Neural cell (in vitro differentiated cells): ENCODE measurements around the gene PFN2. TPM values are rescaled to one million over a fixed set of nuclear protein-coding genes. Genes with fewer than 3 reads are reported as not detected.
"Not testable (repeated sequence)": the region's sequence is repeated elsewhere in the genome, so short reads cannot be mapped to it uniquely, and the experiment has no call there.

Experiments used
- H2AFZ ChIP-seq: fragments of 200-600, 300-800 bp; sonication (generic), shearing (Covaris generic); 2 replicates; pipeline ENCODE4 v1.6.0; 2014; ENCODE audit warnings: low read depth, mild to moderate bottlenecking, antibody characterized with exemption, low read length, moderate library complexity
- H3F3A ChIP-seq: fragments of 200-600 bp; shearing (Covaris generic); 2 replicates; pipeline ENCODE4 v1.6.1; 2016; ENCODE audit warnings: mild to moderate bottlenecking, moderate library complexity, mixed read lengths, antibody characterized with exemption, low read length; ENCODE audit not compliant: insufficient read depth, poor library complexity, severe bottlenecking
- H3K27ac ChIP-seq: fragments of 200-600, 300-800 bp; sonication (generic), shearing (Covaris generic); 2 replicates; pipeline ENCODE4 v1.5.1; 2014; ENCODE audit warnings: mild to moderate bottlenecking, low read length, moderate library complexity
- H3K27me3 ChIP-seq: fragments of 300-800, 200-600 bp; sonication (generic), shearing (Covaris generic); 2 replicates; pipeline ENCODE4 v1.6.0; 2014; ENCODE audit warnings: mild to moderate bottlenecking, low read depth, low read length, moderate library complexity; ENCODE audit not compliant: insufficient read depth
- H3K36me3 ChIP-seq: fragments of 300-800, 200-600 bp; sonication (generic), shearing (Covaris generic); 2 replicates; pipeline ENCODE4 v1.5.1; 2014; ENCODE audit warnings: mild to moderate bottlenecking, antibody characterized with exemption, low read length, moderate library complexity; ENCODE audit not compliant: insufficient read depth
- H3K4me2 ChIP-seq: fragments of 300-800, 200-600 bp; sonication (generic), shearing (Covaris generic); 2 replicates; pipeline ENCODE4 v1.6.0; 2014; ENCODE audit warnings: mild to moderate bottlenecking, low read length
- H3K4me3 ChIP-seq: fragments of 300-800, 200-600 bp; sonication (generic), shearing (Covaris generic); 2 replicates; pipeline ENCODE4 v1.5.1; 2014; ENCODE audit warnings: mild to moderate bottlenecking, low read length, moderate library complexity
- H3K79me2 ChIP-seq: fragments of 200-600 bp; shearing (Covaris generic); replicated peaks from 2 replicates; pipeline ENCODE4 v1.6.0; 2014; ENCODE audit warnings: mild to moderate bottlenecking, low read length, moderate library complexity; ENCODE audit not compliant: insufficient read depth
- H3K9ac ChIP-seq: fragments of 300-800, 200-600 bp; sonication (generic), shearing (Covaris generic); 2 replicates; pipeline ENCODE4 v1.6.1; 2016; ENCODE audit warnings: mild to moderate bottlenecking, low read length, mixed read lengths
- H3K9me2 ChIP-seq: fragments of 200-600 bp; shearing (Covaris generic); 2 replicates; pipeline ENCODE4 v1.6.1; 2016; ENCODE audit warnings: mild to moderate bottlenecking, low read length, mixed read lengths; ENCODE audit not compliant: insufficient read depth
- H3K9me3 ChIP-seq: fragments of 200-600, 300-800 bp; sonication (generic), shearing (Covaris generic); 2 replicates; pipeline ENCODE4 v1.6.1; 2016; ENCODE audit warnings: mild to moderate bottlenecking, mixed run types, low read length, moderate library complexity, mixed read lengths
- H4K20me1 ChIP-seq: fragments of 200-600 bp; shearing (Covaris generic); 2 replicates; pipeline ENCODE4 v1.6.1; 2016; ENCODE audit warnings: mild to moderate bottlenecking, mixed run types; ENCODE audit not compliant: insufficient read depth
- CTCF ChIP-seq: fragments of 450-650 bp; IDR thresholded peaks from 2 replicates; pipeline ENCODE4 v1.5.1; 2014; ENCODE audit warnings: antibody characterized with exemption, mild to moderate bottlenecking, moderate library complexity; ENCODE audit not compliant: poor library complexity, severe bottlenecking
- EP300 ChIP-seq: fragments of 450-650 bp; conservative IDR thresholded peaks from 2 replicates; pipeline ENCODE4 v1.6.1; 2014; ENCODE audit warnings: antibody characterized with exemption, mild to moderate bottlenecking, moderate library complexity; ENCODE audit not compliant: poor library complexity, severe bottlenecking
- EZH2 ChIP-seq: fragments of 200-600, 300-800 bp; shearing (Covaris generic), sonication (generic); IDR thresholded peaks from 2 replicates; pipeline ENCODE4 v1.6.1; 2014; ENCODE audit warnings: antibody characterized with exemption, low read length, borderline replicate concordance, mild to moderate bottlenecking; ENCODE audit not compliant: insufficient read depth, poor library complexity, severe bottlenecking
- MXI1 ChIP-seq: fragments of 450-650 bp; conservative IDR thresholded peaks from 2 replicates; pipeline ENCODE4 v1.6.1; 2014; ENCODE audit warnings: antibody characterized with exemption, mild to moderate bottlenecking; ENCODE audit not compliant: poor library complexity, severe bottlenecking
- POLR2AphosphoS5 ChIP-seq: IDR thresholded peaks from 2 replicates; pipeline ENCODE4 v1.6.1; 2012
- RAD21 ChIP-seq: fragments of 450-650 bp; conservative IDR thresholded peaks from 2 replicates; pipeline ENCODE4 v1.6.1; 2014; ENCODE audit warnings: antibody characterized with exemption, mild to moderate bottlenecking, moderate library complexity
- SMC3 ChIP-seq: fragments of 450-650 bp; conservative IDR thresholded peaks from 2 replicates; pipeline ENCODE4 v1.6.1; 2014; ENCODE audit warnings: antibody characterized with exemption, mild to moderate bottlenecking, moderate library complexity; ENCODE audit not compliant: poor library complexity
- TAF1 ChIP-seq: IDR thresholded peaks from 2 replicates; pipeline ENCODE4 v1.6.1; 2012; ENCODE audit warnings: low read depth
- polyA plus RNA-seq: library from polyadenylated mRNA; depleted of rRNA; stranded (reverse); fragments of >200 nt; gene quantifications from 2 replicates; pipeline ENCODE4 v1.2.3, GENCODE V29; 2014
- TF ChIP-seq, protein P1 (sequence below): IDR thresholded peaks from 2 replicates; pipeline ENCODE4 v1.6.1; 2012; ENCODE audit warnings: borderline replicate concordance

The PFN2 gene
- polyA plus RNA-seq, 1 donor from 2014 or later = 527 TPM

GRCh38 chr3:149941946-149942345 is 28.7 kb downstream of the PFN2 start:
- Histone ChIP-seq H2AFZ (no peak overlapping the region), H3F3A (no peaks in the 10 kb centered on the region), H3K36me3 (no peaks in the 10 kb centered on the region), H4K20me1 (no peaks in the 10 kb centered on the region), H3K27ac (no peak overlapping the region), H3K9me2 (no peaks in the 10 kb centered on the region), H3K9ac (no peak overlapping the region), H3K4me3 (no peak overlapping the region), H3K27me3 (no peaks in the 10 kb centered on the region), H3K4me2 (no peak overlapping the region), H3K79me2 (no peaks in the 10 kb centered on the region), H3K9me3 (no peaks in the 10 kb centered on the region)
- no peak for TF ChIP-seq RAD21
- TF ChIP-seq MXI1 = no peak
- no peak for TF ChIP-seq POLR2AphosphoS5
- no peak for TF ChIP-seq EP300
- TF ChIP-seq, protein P1, sequence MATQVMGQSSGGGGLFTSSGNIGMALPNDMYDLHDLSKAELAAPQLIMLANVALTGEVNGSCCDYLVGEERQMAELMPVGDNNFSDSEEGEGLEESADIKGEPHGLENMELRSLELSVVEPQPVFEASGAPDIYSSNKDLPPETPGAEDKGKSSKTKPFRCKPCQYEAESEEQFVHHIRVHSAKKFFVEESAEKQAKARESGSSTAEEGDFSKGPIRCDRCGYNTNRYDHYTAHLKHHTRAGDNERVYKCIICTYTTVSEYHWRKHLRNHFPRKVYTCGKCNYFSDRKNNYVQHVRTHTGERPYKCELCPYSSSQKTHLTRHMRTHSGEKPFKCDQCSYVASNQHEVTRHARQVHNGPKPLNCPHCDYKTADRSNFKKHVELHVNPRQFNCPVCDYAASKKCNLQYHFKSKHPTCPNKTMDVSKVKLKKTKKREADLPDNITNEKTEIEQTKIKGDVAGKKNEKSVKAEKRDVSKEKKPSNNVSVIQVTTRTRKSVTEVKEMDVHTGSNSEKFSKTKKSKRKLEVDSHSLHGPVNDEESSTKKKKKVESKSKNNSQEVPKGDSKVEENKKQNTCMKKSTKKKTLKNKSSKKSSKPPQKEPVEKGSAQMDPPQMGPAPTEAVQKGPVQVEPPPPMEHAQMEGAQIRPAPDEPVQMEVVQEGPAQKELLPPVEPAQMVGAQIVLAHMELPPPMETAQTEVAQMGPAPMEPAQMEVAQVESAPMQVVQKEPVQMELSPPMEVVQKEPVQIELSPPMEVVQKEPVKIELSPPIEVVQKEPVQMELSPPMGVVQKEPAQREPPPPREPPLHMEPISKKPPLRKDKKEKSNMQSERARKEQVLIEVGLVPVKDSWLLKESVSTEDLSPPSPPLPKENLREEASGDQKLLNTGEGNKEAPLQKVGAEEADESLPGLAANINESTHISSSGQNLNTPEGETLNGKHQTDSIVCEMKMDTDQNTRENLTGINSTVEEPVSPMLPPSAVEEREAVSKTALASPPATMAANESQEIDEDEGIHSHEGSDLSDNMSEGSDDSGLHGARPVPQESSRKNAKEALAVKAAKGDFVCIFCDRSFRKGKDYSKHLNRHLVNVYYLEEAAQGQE = no peak
- no peak for TF ChIP-seq SMC3
- no peak for TF ChIP-seq CTCF
- TF ChIP-seq TAF1 = no peak
- TF ChIP-seq EZH2 = no peak

GRCh38 chr3:149941186-149941585 is 29.5 kb downstream of the PFN2 start:
- H2AFZ ChIP-seq = no peak overlapping the region
- no peak overlapping the region for H3K27ac ChIP-seq
- H3F3A ChIP-seq = no peaks in the 10 kb centered on the region
- H3K27me3 ChIP-seq = no peaks in the 10 kb centered on the region
- no peak overlapping the region for H3K4me3 ChIP-seq
- H3K9me3 ChIP-seq = no peaks in the 10 kb centered on the region
- H3K79me2 ChIP-seq = no peaks in the 10 kb centered on the region
- H3K36me3 ChIP-seq = no peaks in the 10 kb centered on the region
- no peaks in the 10 kb centered on the region for H3K9me2 ChIP-seq
- TF ChIP-seq EZH2 (no peak), TAF1 (no peak), EP300 (no peak)
- TF ChIP-seq, protein P1 = no peak
- H4K20me1 ChIP-seq = no peaks in the 10 kb centered on the region
- H3K9ac ChIP-seq = no peak overlapping the region
- no peak overlapping the region for H3K4me2 ChIP-seq

DNA sequence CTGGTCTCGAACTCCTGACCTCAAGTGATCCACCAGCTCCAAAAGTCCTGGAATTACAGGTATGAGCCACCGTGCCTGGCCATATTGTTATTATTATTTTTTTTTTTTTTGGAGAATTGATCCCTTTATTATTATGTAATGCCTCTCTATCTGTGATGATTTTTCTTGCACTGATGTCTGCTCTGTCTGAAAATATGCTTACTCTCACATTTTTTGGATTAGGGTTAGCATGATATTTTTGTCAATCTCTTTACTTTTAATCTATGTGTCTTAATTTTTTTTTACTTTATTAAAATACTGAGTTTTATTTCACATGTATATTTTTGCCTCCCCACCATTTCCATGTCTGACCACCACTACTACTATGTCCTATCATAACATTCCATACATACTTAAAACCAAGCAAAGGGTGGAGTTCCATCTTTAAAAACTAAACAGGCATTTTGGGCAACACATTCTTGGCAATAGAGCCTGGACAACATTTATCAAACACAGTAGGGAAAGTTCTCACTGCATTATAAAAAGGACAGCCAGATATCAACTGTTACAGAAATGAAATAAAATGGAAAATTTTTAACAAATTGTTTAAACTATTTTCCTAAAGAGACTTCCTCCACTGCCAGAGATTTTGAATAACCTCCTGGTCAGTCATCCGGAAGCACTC is 32.2 kb downstream of the PFN2 start:
- not testable (repeated sequence) for H3K9me2 ChIP-seq, H3K79me2 ChIP-seq, H3K27me3 ChIP-seq, H3K36me3 ChIP-seq, H3K9ac ChIP-seq, H3K4me3 ChIP-seq, H2AFZ ChIP-seq, H3K4me2 ChIP-seq, H3K9me3 ChIP-seq, H4K20me1 ChIP-seq, H3F3A ChIP-seq, H3K27ac ChIP-seq
